Peyer's patch (tissue), 4 donors: ENCODE data around the gene MCAT.

Experiments used
- CTCF ChIP-seq, 6 experiments: fragments of 450-650 bp in 4 of 6; fragments of 200-600 bp in 2 of 6; sonication (generic) in 1 of 6; IDR thresholded peaks; one replicate each; pipeline ENCODE4 v1.5.1; 2017 to 2019; ENCODE audit warnings: antibody characterized with exemption in 6 of 6, mild to moderate bottlenecking in 3 of 6, moderate library complexity in 1 of 6
- POLR2A ChIP-seq, 2 donors: fragments of 450-650 bp; IDR thresholded peaks; one replicate each; pipeline ENCODE4 v1.5.1; 2017; ENCODE audit warnings: antibody characterized with exemption in 2 of 2, mild to moderate bottlenecking in 2 of 2, moderate library complexity in 2 of 2

GRCh38 chr22:43187171-43188099 is 44.2 kb upstream of the MCAT start:
- peak; percentile 80 to 88 (median 86) for TF ChIP-seq CTCF (IDR thresholded peaks at IDR 0.05)
- peak; percentile 53 to 64 for TF ChIP-seq POLR2A (IDR thresholded peaks at IDR 0.05)
